RWPE2 (cell line): ENCODE data around the gene ANKFY1.

Experiments
- ATAC-seq: fragments of 200-7000 bp; cut with Tn5 transposase; 3 replicates; pipeline ENCODE4 v1.9.1; 2021; ENCODE audit warnings: low read depth
- DNase-seq: peaks from one replicate; pipeline ENCODE4 v3.0.0-alpha.2; 2020; ENCODE audit warnings: low spot score
- H3K27ac ChIP-seq: fragments of 450-650 bp; 2 replicates; pipeline ENCODE4 v1.5.1; 2017; ENCODE audit warnings: mild to moderate bottlenecking; ENCODE audit not compliant: poor library complexity, severe bottlenecking
- H3K27me3 ChIP-seq: fragments of 250-450 bp; sonication (Bioruptor Pico); 2 replicates; pipeline ENCODE4 v1.5.1; 2021; ENCODE audit warnings: mild to moderate bottlenecking, moderate library complexity; ENCODE audit not compliant: insufficient read depth, poor library complexity, severe bottlenecking
- H3K36me3 ChIP-seq: fragments of 250-450 bp; sonication (Bioruptor Pico); 2 replicates; pipeline ENCODE4 v1.5.1; 2020; ENCODE audit warnings: low read depth, mild to moderate bottlenecking, moderate library complexity
- H3K4me1 ChIP-seq: fragments of 250-450 bp; sonication (Bioruptor Pico); 2 replicates; pipeline ENCODE4 v1.5.1; 2021; ENCODE audit warnings: mild to moderate bottlenecking, moderate library complexity; ENCODE audit not compliant: insufficient read depth, poor library complexity, severe bottlenecking
- H3K4me3 ChIP-seq: fragments of 250-450 bp; sonication (Bioruptor Pico); 2 replicates; pipeline ENCODE4 v1.5.1; 2021; ENCODE audit warnings: mild to moderate bottlenecking, moderate library complexity; ENCODE audit not compliant: severe bottlenecking
- H3K9me3 ChIP-seq: fragments of 250-450 bp; sonication (Bioruptor Pico); 2 replicates; pipeline ENCODE4 v1.5.1; 2021; ENCODE audit warnings: mild to moderate bottlenecking, moderate library complexity; ENCODE audit not compliant: severe bottlenecking
- CTCF ChIP-seq: fragments of 450-650 bp; IDR thresholded peaks from one replicate; pipeline ENCODE4 v1.5.1; 2017; ENCODE audit warnings: mild to moderate bottlenecking, moderate library complexity; ENCODE audit not compliant: poor library complexity, severe bottlenecking

The ANKFY1 gene

GRCh38 chr17:4124999-4125398, 138.8 kb downstream of the ANKFY1 start:
- H3K36me3 ChIP-seq, result peaks cover 23% of the 10 kb centered on the region
- no peak for TF ChIP-seq CTCF
- H3K4me1 ChIP-seq, result no peaks in the 10 kb centered on the region
- H3K27ac ChIP-seq, result no peak overlapping the region
- DNase-seq, result no peak
- ATAC-seq, result no peak
- H3K9me3 ChIP-seq, result no peaks in the 10 kb centered on the region
- H3K4me3 ChIP-seq, result no peak overlapping the region
- H3K27me3 ChIP-seq, result no peaks in the 10 kb centered on the region

GRCh38 chr17:4120332-4120731, 143.4 kb downstream of the ANKFY1 start:
- Histone ChIP-seq H3K27me3 (no peaks in the 10 kb centered on the region), H3K27ac (no peak overlapping the region), H3K9me3 (no peaks in the 10 kb centered on the region), H3K4me1 (no peaks in the 10 kb centered on the region), H3K36me3 (peaks cover 41% of the 10 kb centered on the region), H3K4me3 (no peak overlapping the region)
- DNase-seq (no peak), ATAC-seq (no peak)
- no peak for TF ChIP-seq CTCF

- Histone ChIP-seq H3K27ac (no peak overlapping the region), H3K9me3 (no peaks in the 10 kb centered on the region), H3K36me3 (peaks cover 50% of the 10 kb centered on the region), H3K4me1 (no peaks in the 10 kb centered on the region), H3K4me3 (no peak overlapping the region), H3K27me3 (no peaks in the 10 kb centered on the region)
- no peak for DNase-seq
- no peak for TF ChIP-seq CTCF
- no peak for ATAC-seq
Measured at GRCh38 chr17:4119299-4119698, 144.5 kb downstream of the ANKFY1 start.

GRCh38 chr17:4118015-4118743, 145.6 kb downstream of the ANKFY1 start:
- Histone ChIP-seq H3K27ac (no peak overlapping the region), H3K4me3 (no peak overlapping the region), H3K36me3 (peaks cover 48% of the 10 kb centered on the region), H3K27me3 (no peaks in the 10 kb centered on the region), H3K9me3 (no peaks in the 10 kb centered on the region), H3K4me1 (no peaks in the 10 kb centered on the region)
- TF ChIP-seq CTCF, result no peak
- DNase-seq (no peak), ATAC-seq (no peak)

- TF ChIP-seq CTCF, result no peak
- no peaks in the 10 kb centered on the region for H3K27me3 ChIP-seq
- DNase-seq (no peak), ATAC-seq (no peak)
- no peak overlapping the region for H3K4me3 ChIP-seq
- H3K36me3 ChIP-seq, result peaks cover 54% of the 10 kb centered on the region
- no peaks in the 10 kb centered on the region for H3K4me1 ChIP-seq
- no peak overlapping the region for H3K27ac ChIP-seq
- H3K9me3 ChIP-seq, result no peaks in the 10 kb centered on the region
Measured at GRCh38 chr17:4116516-4116915, 147.3 kb downstream of the ANKFY1 start.
